ENCODE measurements around the gene PKP2.

Gene PKP2

GRCh38 chr12:32926356-32926755 is 29.8 kb upstream of the PKP2 start:
- H3K27ac ChIP-seq (ENCODE audit: low read depth, low read length), result no peak overlapping the region
- no peaks in the 10 kb centered on the region for H3K9me3 ChIP-seq (ENCODE audit: insufficient read depth, low read depth, low read length)
- no peak overlapping the region for H3K4me3 ChIP-seq (ENCODE audit: low read depth, low read length)
- no peak overlapping the region for H4K8ac ChIP-seq (ENCODE audit: low read depth, low read length)
- no peak overlapping the region for H3K18ac ChIP-seq (ENCODE audit: low read length)
- H3K23ac ChIP-seq (ENCODE audit: low read length), result no peak overlapping the region
- no peak overlapping the region for H2BK12ac ChIP-seq (ENCODE audit: low read length)
- no peaks in the 10 kb centered on the region for H3K36me3 ChIP-seq (ENCODE audit: control insufficient read depth in 1 of 2, insufficient read depth in 2 of 2, low read length in 2 of 2)
- H3K27me3 ChIP-seq (ENCODE audit: insufficient read depth, low read length), result no peaks in the 10 kb centered on the region
- H3K79me1 ChIP-seq (ENCODE audit: low read length), result peaks cover 2% of the 10 kb centered on the region
- H2AK5ac ChIP-seq (ENCODE audit: low read length), result no peak overlapping the region
- H3K9ac ChIP-seq (ENCODE audit: low read length), result no peak overlapping the region
- DNase-seq, result no peak
- H3K4ac ChIP-seq (ENCODE audit: low read depth, low read length), result no peak overlapping the region
- no peak overlapping the region for H2BK5ac ChIP-seq (ENCODE audit: low read depth, low read length, poor library complexity)
- H3K4me1 ChIP-seq (ENCODE audit: control insufficient read depth in 1 of 2, insufficient read depth in 2 of 2, low read length in 2 of 2), result no peaks in the 10 kb centered on the region
- H3K14ac ChIP-seq (ENCODE audit: low read length), result no peak overlapping the region
- H2BK120ac ChIP-seq (ENCODE audit: insufficient read depth, low read length, poor library complexity), result no peak overlapping the region
- no peak overlapping the region for H3K4me2 ChIP-seq (ENCODE audit: low read length)
- no peak overlapping the region for H4K91ac ChIP-seq (ENCODE audit: low read depth, low read length)
- no peak overlapping the region for H2AFZ ChIP-seq (ENCODE audit: insufficient read depth, low read length, poor library complexity)
- no peak overlapping the region for H4K12ac ChIP-seq (ENCODE audit: low read depth, low read length)
- H3K79me2 ChIP-seq (ENCODE audit: control insufficient read depth, insufficient read depth, low read length, poor library complexity), result no peaks in the 10 kb centered on the region
- WGBS (ENCODE audit: extremely low coverage, insufficient coverage, insufficient read length), result no CpG with 5 or more reads among the region's 1 CpG

- no peak overlapping the region for H2BK12ac ChIP-seq (ENCODE audit: low read length)
- no peak overlapping the region for H4K8ac ChIP-seq (ENCODE audit: low read depth, low read length)
- no peak overlapping the region for H3K4ac ChIP-seq (ENCODE audit: low read depth, low read length)
- H2AFZ ChIP-seq (ENCODE audit: insufficient read depth, low read length, poor library complexity), result no peak overlapping the region
- no peaks in the 10 kb centered on the region for H3K4me1 ChIP-seq (ENCODE audit: control insufficient read depth in 1 of 2, insufficient read depth in 2 of 2, low read length in 2 of 2)
- H2BK120ac ChIP-seq (ENCODE audit: insufficient read depth, low read length, poor library complexity), result no peak overlapping the region
- no peak overlapping the region for H3K18ac ChIP-seq (ENCODE audit: low read length)
- no peak overlapping the region for H3K9ac ChIP-seq (ENCODE audit: low read length)
- H3K4me2 ChIP-seq (ENCODE audit: low read length), result no peak overlapping the region
- no peak overlapping the region for H4K91ac ChIP-seq (ENCODE audit: low read depth, low read length)
- H2BK5ac ChIP-seq (ENCODE audit: low read depth, low read length, poor library complexity), result no peak overlapping the region
- no peaks in the 10 kb centered on the region for H3K9me3 ChIP-seq (ENCODE audit: insufficient read depth, low read depth, low read length)
- peak in 1 of 2 donors; percentile 14 for DNase-seq
- H3K79me2 ChIP-seq (ENCODE audit: control insufficient read depth, insufficient read depth, low read length, poor library complexity), result no peaks in the 10 kb centered on the region
- no peaks in the 10 kb centered on the region for H3K27me3 ChIP-seq (ENCODE audit: insufficient read depth, low read length)
- H3K23ac ChIP-seq (ENCODE audit: low read length), result no peak overlapping the region
- no peak overlapping the region for H3K27ac ChIP-seq (ENCODE audit: low read depth, low read length)
- H4K12ac ChIP-seq (ENCODE audit: low read depth, low read length), result no peak overlapping the region
- H3K79me1 ChIP-seq (ENCODE audit: low read length), result peaks cover 2% of the 10 kb centered on the region
- no CpG with 5 or more reads among the region's 8 CpGs for WGBS (ENCODE audit: extremely low coverage, insufficient coverage, insufficient read length)
- H3K4me3 ChIP-seq (ENCODE audit: low read depth, low read length), result no peak overlapping the region
- no peak overlapping the region for H2AK5ac ChIP-seq (ENCODE audit: low read length)
- H3K36me3 ChIP-seq (ENCODE audit: control insufficient read depth in 1 of 2, insufficient read depth in 2 of 2, low read length in 2 of 2), result no peaks in the 10 kb centered on the region
- H3K14ac ChIP-seq (ENCODE audit: low read length), result no peak overlapping the region
Observed at GRCh38 chr12:32922546-32923297, 26.1 kb upstream of the PKP2 start.

GRCh38 chr12:32921397-32921796 is 24.8 kb upstream of the PKP2 start:
- H3K79me2 ChIP-seq (ENCODE audit: control insufficient read depth, insufficient read depth, low read length, poor library complexity), result no peaks in the 10 kb centered on the region
- H3K4me3 ChIP-seq (ENCODE audit: low read depth, low read length), result no peak overlapping the region
- no peak overlapping the region for H3K4ac ChIP-seq (ENCODE audit: low read depth, low read length)
- no peaks in the 10 kb centered on the region for H3K79me1 ChIP-seq (ENCODE audit: low read length)
- no peak overlapping the region for H4K91ac ChIP-seq (ENCODE audit: low read depth, low read length)
- H4K8ac ChIP-seq (ENCODE audit: low read depth, low read length), result no peak overlapping the region
- H3K18ac ChIP-seq (ENCODE audit: low read length), result no peak overlapping the region
- no peaks in the 10 kb centered on the region for H3K27me3 ChIP-seq (ENCODE audit: insufficient read depth, low read length)
- no peak overlapping the region for H4K12ac ChIP-seq (ENCODE audit: low read depth, low read length)
- H2AFZ ChIP-seq (ENCODE audit: insufficient read depth, low read length, poor library complexity), result no peak overlapping the region
- peak in 1 of 2 donors; percentile 21 for DNase-seq
- no peaks in the 10 kb centered on the region for H3K9me3 ChIP-seq (ENCODE audit: insufficient read depth, low read depth, low read length)
- H3K23ac ChIP-seq (ENCODE audit: low read length), result no peak overlapping the region
- H2BK5ac ChIP-seq (ENCODE audit: low read depth, low read length, poor library complexity), result no peak overlapping the region
- H3K4me1 ChIP-seq (ENCODE audit: control insufficient read depth in 1 of 2, insufficient read depth in 2 of 2, low read length in 2 of 2), result no peaks in the 10 kb centered on the region
- no peak overlapping the region for H3K27ac ChIP-seq (ENCODE audit: low read depth, low read length)
- H3K4me2 ChIP-seq (ENCODE audit: low read length), result no peak overlapping the region
- WGBS (ENCODE audit: extremely low coverage, insufficient coverage, insufficient read length), result no CpG with 5 or more reads among the region's 2 CpGs
- no peak overlapping the region for H2BK12ac ChIP-seq (ENCODE audit: low read length)
- H2AK5ac ChIP-seq (ENCODE audit: low read length), result no peak overlapping the region
- no peak overlapping the region for H3K14ac ChIP-seq (ENCODE audit: low read length)
- no peak overlapping the region for H2BK120ac ChIP-seq (ENCODE audit: insufficient read depth, low read length, poor library complexity)
- H3K9ac ChIP-seq (ENCODE audit: low read length), result no peak overlapping the region
- H3K36me3 ChIP-seq (ENCODE audit: control insufficient read depth in 1 of 2, insufficient read depth in 2 of 2, low read length in 2 of 2), result no peaks in the 10 kb centered on the region

- H3K4me3 ChIP-seq (ENCODE audit: low read depth, low read length), result no peak overlapping the region
- no peak overlapping the region for H2AFZ ChIP-seq (ENCODE audit: insufficient read depth, low read length, poor library complexity)
- no peaks in the 10 kb centered on the region for H3K79me1 ChIP-seq (ENCODE audit: low read length)
- H3K14ac ChIP-seq (ENCODE audit: low read length), result no peak overlapping the region
- no peak overlapping the region for H3K9ac ChIP-seq (ENCODE audit: low read length)
- H3K18ac ChIP-seq (ENCODE audit: low read length), result no peak overlapping the region
- no peak overlapping the region for H3K27ac ChIP-seq (ENCODE audit: low read depth, low read length)
- no peak overlapping the region for H4K8ac ChIP-seq (ENCODE audit: low read depth, low read length)
- no peak overlapping the region for H2BK120ac ChIP-seq (ENCODE audit: insufficient read depth, low read length, poor library complexity)
- no peak overlapping the region for H2AK5ac ChIP-seq (ENCODE audit: low read length)
- H4K91ac ChIP-seq (ENCODE audit: low read depth, low read length), result no peak overlapping the region
- no peak overlapping the region for H3K4me2 ChIP-seq (ENCODE audit: low read length)
- WGBS (ENCODE audit: extremely low coverage, insufficient coverage, insufficient read length), result no CpG with 5 or more reads among the region's 8 CpGs
- no peak overlapping the region for H2BK12ac ChIP-seq (ENCODE audit: low read length)
- no peaks in the 10 kb centered on the region for H3K9me3 ChIP-seq (ENCODE audit: insufficient read depth, low read depth, low read length)
- H2BK5ac ChIP-seq (ENCODE audit: low read depth, low read length, poor library complexity), result no peak overlapping the region
- no peaks in the 10 kb centered on the region for H3K79me2 ChIP-seq (ENCODE audit: control insufficient read depth, insufficient read depth, low read length, poor library complexity)
- DNase-seq, result no peak
- H3K36me3 ChIP-seq (ENCODE audit: control insufficient read depth in 1 of 2, insufficient read depth in 2 of 2, low read length in 2 of 2), result no peaks in the 10 kb centered on the region
- no peak overlapping the region for H4K12ac ChIP-seq (ENCODE audit: low read depth, low read length)
- H3K4me1 ChIP-seq (ENCODE audit: control insufficient read depth in 1 of 2, insufficient read depth in 2 of 2, low read length in 2 of 2), result no peaks in the 10 kb centered on the region
- no peak overlapping the region for H3K23ac ChIP-seq (ENCODE audit: low read length)
- H3K4ac ChIP-seq (ENCODE audit: low read depth, low read length), result no peak overlapping the region
- H3K27me3 ChIP-seq (ENCODE audit: insufficient read depth, low read length), result no peaks in the 10 kb centered on the region
Observed at GRCh38 chr12:32920506-32921085, 24.0 kb upstream of the PKP2 start.
